ENCODE data around the gene ATP8A2.

The ATP8A2 gene

GRCh38 chr13:25775275-25775674 is 403.5 kb downstream of the ATP8A2 start:
- no peak for DNase-seq (ENCODE audit: low read depth)
- H3K4me3 ChIP-seq (ENCODE audit: control insufficient read depth, low read depth, low read length), result no peak overlapping the region
- no peak for TF ChIP-seq CTCF (conservative IDR thresholded peaks at IDR 0.05; ENCODE audit: control insufficient read depth, insufficient read depth, low read depth, low read length)

GRCh38 chr13:25775986-25776385 is 404.2 kb downstream of the ATP8A2 start:
- no peak for DNase-seq (ENCODE audit: low read depth)
- H3K4me3 ChIP-seq (ENCODE audit: control insufficient read depth, low read depth, low read length), result no peak overlapping the region
- TF ChIP-seq CTCF (conservative IDR thresholded peaks at IDR 0.05; ENCODE audit: control insufficient read depth, insufficient read depth, low read depth, low read length), result no peak

GRCh38 chr13:25776722-25777121 is 404.9 kb downstream of the ATP8A2 start:
- TF ChIP-seq CTCF (conservative IDR thresholded peaks at IDR 0.05; ENCODE audit: control insufficient read depth, insufficient read depth, low read depth, low read length), result no peak
- H3K4me3 ChIP-seq (ENCODE audit: control insufficient read depth, low read depth, low read length), result no peak overlapping the region
- DNase-seq (ENCODE audit: low read depth), result no peak

- TF ChIP-seq CTCF (conservative IDR thresholded peaks at IDR 0.05; ENCODE audit: control insufficient read depth, insufficient read depth, low read depth, low read length), result no peak
- no peak for DNase-seq (ENCODE audit: low read depth)
- no peak overlapping the region for H3K4me3 ChIP-seq (ENCODE audit: control insufficient read depth, low read depth, low read length)
These were observed 405.7 kb downstream of the ATP8A2 start for GRCh38 chr13:25777509-25777908.

GRCh38 chr13:25778365-25778764 is 406.6 kb downstream of the ATP8A2 start:
- H3K4me3 ChIP-seq (ENCODE audit: control insufficient read depth, low read depth, low read length), result no peak overlapping the region
- no peak for TF ChIP-seq CTCF (conservative IDR thresholded peaks at IDR 0.05; ENCODE audit: control insufficient read depth, insufficient read depth, low read depth, low read length)
- DNase-seq (ENCODE audit: low read depth), result no peak

- no peak for TF ChIP-seq CTCF (conservative IDR thresholded peaks at IDR 0.05; ENCODE audit: control insufficient read depth, insufficient read depth, low read depth, low read length)
- no peak for DNase-seq (ENCODE audit: low read depth)
- no peak overlapping the region for H3K4me3 ChIP-seq (ENCODE audit: control insufficient read depth, low read depth, low read length)
These were observed 407.1 kb downstream of the ATP8A2 start for GRCh38 chr13:25778808-25779305.

GRCh38 chr13:25783076-25783475 is 411.3 kb downstream of the ATP8A2 start:
- no peak for DNase-seq (ENCODE audit: low read depth)
- TF ChIP-seq CTCF (conservative IDR thresholded peaks at IDR 0.05; ENCODE audit: control insufficient read depth, insufficient read depth, low read depth, low read length), result no peak
- no peak overlapping the region for H3K4me3 ChIP-seq (ENCODE audit: control insufficient read depth, low read depth, low read length)
